Cardiac muscle cell (in vitro differentiated cells and primary cell): ENCODE data around the gene BCAR1. TPM values are rescaled to one million over a fixed set of nuclear protein-coding genes. Genes with fewer than 3 reads are reported as not detected.
A peak's percentile ranks its signal among the peaks of the same experiment; 100 is the strongest.

Experiments used
- DNase-seq, 2 donors: peaks; one replicate each; pipeline versions ENCODE4 v3.0.0 to v3.0.0-alpha.2; 2010 to 2017; ENCODE audit warnings: low read depth in 1 of 2, low spot score in 1 of 2
- H3K27ac ChIP-seq: fragments of 200-600 bp; sonication (generic); 2 replicates; pipeline ENCODE4 v1.5.1; 2016
- H3K27me3 ChIP-seq: fragments of 200-600 bp; sonication (generic); 2 replicates; pipeline ENCODE4 v1.6.0; 2016; ENCODE audit warnings: control low read depth
- H3K36me3 ChIP-seq: fragments of 200-600 bp; sonication (generic); 2 replicates; pipeline ENCODE4 v1.5.1; 2016; ENCODE audit warnings: control low read depth
- H3K4me1 ChIP-seq: fragments of 200-600 bp; sonication (generic); 2 replicates; pipeline ENCODE4 v1.8.1; 2017; ENCODE audit warnings: low read depth, mild to moderate bottlenecking, mixed run types
- H3K4me3 ChIP-seq: fragments of 200-600 bp; sonication (generic); 2 replicates; pipeline ENCODE4 v1.5.1; 2016; ENCODE audit warnings: mild to moderate bottlenecking
- H3K9me3 ChIP-seq: fragments of 200-600 bp; sonication (generic); 2 replicates; pipeline ENCODE4 v1.5.1; 2017; ENCODE audit warnings: low read depth, mild to moderate bottlenecking, control low read depth
- polyA plus RNA-seq: library from polyadenylated mRNA; unstranded; fragments of >200 nt; fragmentation: Nextera tagmentation; extraction: Ambion mirVana; gene quantifications from 2 replicates; pipeline ENCODE4 v1.2.1, GENCODE V29; 2016
- total RNA-seq: library from RNA; depleted of rRNA; stranded (reverse); fragments of >200 nt; gene quantifications from 2 replicates; pipeline ENCODE4 v1.2.3, GENCODE V29; 2016
- TF ChIP-seq, protein P1 (sequence below): IDR thresholded peaks from 2 replicates; pipeline ENCODE4 v1.5.1; 2012; ENCODE audit warnings: low read depth, mild to moderate bottlenecking, low read length

Gene BCAR1
- total and polyA plus RNA-seq, 2 experiments from 2014 or later: 83.7 to 121 TPM

- Histone ChIP-seq H3K36me3 (peaks cover 30% of the 10 kb centered on the region), H3K9me3 (no peaks in the 10 kb centered on the region), H3K27me3 (no peaks in the 10 kb centered on the region), H3K27ac (peak overlapping the region; percentile 81), H3K4me3 (no peak overlapping the region), H3K4me1 (peaks cover 8% of the 10 kb centered on the region)
- DNase-seq: no peak
- TF ChIP-seq, protein P1, sequence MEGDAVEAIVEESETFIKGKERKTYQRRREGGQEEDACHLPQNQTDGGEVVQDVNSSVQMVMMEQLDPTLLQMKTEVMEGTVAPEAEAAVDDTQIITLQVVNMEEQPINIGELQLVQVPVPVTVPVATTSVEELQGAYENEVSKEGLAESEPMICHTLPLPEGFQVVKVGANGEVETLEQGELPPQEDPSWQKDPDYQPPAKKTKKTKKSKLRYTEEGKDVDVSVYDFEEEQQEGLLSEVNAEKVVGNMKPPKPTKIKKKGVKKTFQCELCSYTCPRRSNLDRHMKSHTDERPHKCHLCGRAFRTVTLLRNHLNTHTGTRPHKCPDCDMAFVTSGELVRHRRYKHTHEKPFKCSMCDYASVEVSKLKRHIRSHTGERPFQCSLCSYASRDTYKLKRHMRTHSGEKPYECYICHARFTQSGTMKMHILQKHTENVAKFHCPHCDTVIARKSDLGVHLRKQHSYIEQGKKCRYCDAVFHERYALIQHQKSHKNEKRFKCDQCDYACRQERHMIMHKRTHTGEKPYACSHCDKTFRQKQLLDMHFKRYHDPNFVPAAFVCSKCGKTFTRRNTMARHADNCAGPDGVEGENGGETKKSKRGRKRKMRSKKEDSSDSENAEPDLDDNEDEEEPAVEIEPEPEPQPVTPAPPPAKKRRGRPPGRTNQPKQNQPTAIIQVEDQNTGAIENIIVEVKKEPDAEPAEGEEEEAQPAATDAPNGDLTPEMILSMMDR: no peak
These were observed 17.8 kb downstream of the BCAR1 start for GRCh38 chr16:75233611-75233938.

DNA sequence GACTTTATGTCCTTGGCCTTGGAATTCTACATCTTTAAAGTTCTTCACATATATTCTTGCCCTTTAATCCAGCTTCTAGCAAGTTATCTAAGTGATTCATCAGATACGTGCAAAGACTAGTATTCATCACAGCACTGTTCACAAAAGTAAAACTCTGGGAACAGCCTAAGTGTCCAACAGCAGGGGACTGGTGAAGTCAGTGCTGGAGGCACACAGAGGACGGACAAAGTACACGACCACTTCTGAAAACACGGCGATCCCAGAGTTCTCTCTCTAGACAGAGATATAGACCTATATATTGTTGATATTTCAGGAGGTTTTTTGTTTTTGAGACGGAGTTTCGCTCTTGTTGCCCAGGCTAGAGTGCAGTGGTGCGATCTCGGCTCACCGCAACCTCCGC is 19.9 kb downstream of the BCAR1 start:
- Histone ChIP-seq H3K36me3 (peaks cover 30% of the 10 kb centered on the region), H3K4me3 (no peak overlapping the region), H3K27me3 (no peaks in the 10 kb centered on the region), H3K9me3 (no peaks in the 10 kb centered on the region), H3K27ac (no peak overlapping the region), H3K4me1 (no peaks in the 10 kb centered on the region)
- TF ChIP-seq, protein P1: no peak
- DNase-seq: no peak

DNA sequence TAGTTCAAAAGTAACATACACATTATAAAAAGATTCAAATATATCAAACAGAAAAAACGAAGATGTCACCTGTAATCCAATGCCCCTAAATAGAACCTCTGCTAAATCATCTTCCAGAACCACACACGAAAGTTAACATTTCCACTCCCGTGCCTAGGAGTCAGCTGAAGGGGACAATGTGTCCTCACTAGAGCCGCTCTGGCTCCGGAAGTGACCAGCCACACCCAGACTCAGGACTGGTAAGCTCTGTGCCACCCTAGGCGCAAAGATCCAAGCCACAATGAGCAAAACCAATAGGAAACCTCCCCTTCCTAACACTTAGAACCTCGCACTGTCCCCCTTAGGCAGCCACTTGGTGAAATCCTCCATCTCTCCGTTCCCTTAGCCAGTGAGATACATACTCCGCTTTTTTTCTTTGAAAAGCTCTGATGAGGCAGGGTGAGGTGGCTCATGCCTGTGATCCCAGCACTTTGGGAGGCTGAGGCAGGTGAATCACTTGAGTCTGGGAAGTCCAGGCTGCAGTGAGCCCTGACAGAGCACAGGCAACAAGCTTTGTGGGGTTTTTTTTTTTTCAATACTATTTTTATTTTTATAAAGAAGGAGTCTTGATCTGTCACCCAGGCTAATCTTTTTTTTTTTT is 20.8 kb downstream of the BCAR1 start:
- peaks cover 26% of the 10 kb centered on the region for H3K36me3 ChIP-seq
- DNase-seq: no peak
- no peaks in the 10 kb centered on the region for H3K27me3 ChIP-seq
- no peaks in the 10 kb centered on the region for H3K4me1 ChIP-seq
- no peak overlapping the region for H3K4me3 ChIP-seq
- H3K27ac ChIP-seq: no peak overlapping the region
- TF ChIP-seq, protein P1: no peak
- H3K9me3 ChIP-seq: no peaks in the 10 kb centered on the region

- no peaks in the 10 kb centered on the region for H3K9me3 ChIP-seq
These were observed 22.0 kb downstream of the BCAR1 start for GRCh38 chr16:75229172-75230031.

DNA sequence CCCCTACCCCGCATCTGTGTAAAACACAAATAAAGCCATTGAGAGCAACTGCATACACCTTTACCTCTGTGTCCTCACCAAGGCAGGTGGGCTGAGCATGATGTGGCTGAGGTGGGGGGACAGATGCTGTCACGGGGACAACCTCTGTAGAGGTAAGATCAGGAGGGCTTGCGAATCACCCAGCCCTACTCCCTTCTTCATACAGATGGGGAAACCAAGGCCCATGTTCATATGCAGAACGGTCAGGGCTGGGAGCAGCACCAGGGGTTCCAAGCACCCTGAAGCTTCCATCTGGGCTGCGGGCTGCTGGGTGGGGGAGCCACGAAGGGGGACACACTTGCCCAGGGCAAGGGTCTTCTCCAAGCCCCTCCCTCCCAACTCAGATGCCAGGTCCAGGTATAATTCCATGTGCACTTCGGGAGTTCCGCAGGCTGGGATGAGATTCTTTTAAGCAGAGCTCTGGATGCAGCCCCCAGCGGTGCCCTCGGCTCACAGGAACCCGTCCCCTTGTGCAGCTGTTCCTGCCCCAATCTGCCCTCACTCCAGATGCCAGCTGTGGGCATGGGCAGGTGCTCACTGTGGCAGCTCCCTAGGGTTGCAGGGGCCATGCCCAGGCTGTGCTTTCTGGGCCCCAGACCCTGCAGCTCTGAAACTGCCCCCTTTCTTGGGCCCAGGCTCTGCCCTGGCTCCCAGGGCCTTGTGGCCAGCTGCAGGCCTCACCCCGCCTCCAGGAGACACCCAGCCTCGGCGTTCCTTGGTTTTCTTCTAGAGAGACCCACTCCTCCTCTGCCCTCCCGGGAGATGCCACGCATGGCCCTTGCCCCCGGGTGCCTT is 23.1 kb downstream of the BCAR1 start:
- Histone ChIP-seq H3K27me3 (no peaks in the 10 kb centered on the region), H3K4me1 (no peaks in the 10 kb centered on the region), H3K4me3 (no peak overlapping the region), H3K9me3 (no peaks in the 10 kb centered on the region), H3K36me3 (peaks cover 12% of the 10 kb centered on the region), H3K27ac (no peak overlapping the region)
- DNase-seq: no peak
- TF ChIP-seq, protein P1: no peak

More at GRCh38 chr16:75229172-75230031, 22.0 kb downstream of the BCAR1 start:
- H3K27ac ChIP-seq: no peak overlapping the region
- TF ChIP-seq, protein P1: no peak
- no peak overlapping the region for H3K4me3 ChIP-seq
- H3K4me1 ChIP-seq: no peaks in the 10 kb centered on the region
- DNase-seq: no peak
- peaks cover 14% of the 10 kb centered on the region for H3K36me3 ChIP-seq
- H3K27me3 ChIP-seq: no peaks in the 10 kb centered on the region
